LoVo (cell line): ENCODE results near the gene ESM1.
"Not testable (repeated sequence)": the region's sequence is repeated elsewhere in the genome, so short reads cannot be mapped to it uniquely, and the experiment has no call there.

Source experiments
- DNase-seq: peaks from one replicate; pipeline ENCODE4 v3.0.0-alpha.2; 2016; ENCODE audit warnings: low spot score

Gene ESM1

GRCh38 chr5:54985301-54986268 is at the start of gene ESM1:
TSS of gene ESM1 (minus strand) at chr5:54985593. CDS start at chr5:54985517, 76 bp downstream.
- DNase-seq: no peak

DNA sequence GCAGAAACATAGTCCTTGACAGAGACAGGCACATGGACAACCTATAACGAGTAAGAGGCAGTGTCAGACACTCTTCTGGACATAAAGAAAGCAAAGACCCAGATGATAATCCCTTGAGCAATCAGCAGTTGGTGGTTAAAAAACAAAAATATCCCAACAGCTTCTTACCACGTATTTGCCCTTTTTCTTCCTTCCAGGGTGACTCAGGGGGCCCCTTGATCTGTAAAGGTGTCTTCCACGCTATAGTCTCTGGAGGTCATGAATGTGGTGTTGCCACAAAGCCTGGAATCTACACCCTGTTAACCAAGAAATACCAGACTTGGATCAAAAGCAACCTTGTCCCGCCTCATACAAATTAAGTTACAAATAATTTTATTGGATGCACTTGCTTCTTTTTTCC is 48.2 kb upstream of the ESM1 start:
- no peak for DNase-seq

DNA sequence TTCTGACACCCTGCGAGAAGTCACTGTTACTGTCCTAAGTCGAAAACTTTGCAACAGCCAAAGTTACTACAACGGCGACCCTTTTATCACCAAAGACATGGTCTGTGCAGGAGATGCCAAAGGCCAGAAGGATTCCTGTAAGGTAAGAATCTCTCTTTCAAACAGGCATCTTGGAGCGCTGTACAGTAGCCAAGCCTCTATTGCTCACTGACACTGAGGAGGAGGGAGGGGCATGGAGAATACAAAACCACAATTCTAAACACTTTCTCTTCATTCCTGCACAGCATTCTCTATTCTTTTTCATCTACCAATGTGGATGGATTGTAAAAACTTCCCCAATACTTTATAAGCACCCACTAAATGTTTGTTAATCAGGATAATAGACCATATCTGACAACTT is 46.1 kb upstream of the ESM1 start:
- no peak for DNase-seq

GRCh38 chr5:55030676-55031369 is 45.4 kb upstream of the ESM1 start:
- no peak for DNase-seq

GRCh38 chr5:55030220-55030619 is 44.8 kb upstream of the ESM1 start:
- no peak for DNase-seq

DNA sequence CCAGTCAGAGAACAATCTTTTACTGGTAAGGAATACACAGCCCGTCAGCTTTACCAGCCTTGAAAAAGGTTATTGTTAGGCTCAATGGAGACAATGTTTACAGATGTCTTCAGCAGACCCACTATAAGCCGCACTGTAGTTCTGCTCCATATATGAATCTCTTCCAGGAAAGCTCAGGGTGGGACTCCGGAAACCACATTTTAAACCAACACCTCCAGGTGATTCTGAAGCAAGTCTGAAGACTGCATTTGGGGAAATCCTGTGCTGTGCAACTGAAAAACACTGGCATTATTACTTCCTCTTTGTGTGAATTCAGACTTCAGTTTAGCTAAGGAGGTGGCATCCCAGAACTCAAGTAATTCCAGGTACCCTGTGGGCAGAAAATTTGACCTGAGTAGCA is 42.2 kb upstream of the ESM1 start:
- DNase-seq: no peak

DNA sequence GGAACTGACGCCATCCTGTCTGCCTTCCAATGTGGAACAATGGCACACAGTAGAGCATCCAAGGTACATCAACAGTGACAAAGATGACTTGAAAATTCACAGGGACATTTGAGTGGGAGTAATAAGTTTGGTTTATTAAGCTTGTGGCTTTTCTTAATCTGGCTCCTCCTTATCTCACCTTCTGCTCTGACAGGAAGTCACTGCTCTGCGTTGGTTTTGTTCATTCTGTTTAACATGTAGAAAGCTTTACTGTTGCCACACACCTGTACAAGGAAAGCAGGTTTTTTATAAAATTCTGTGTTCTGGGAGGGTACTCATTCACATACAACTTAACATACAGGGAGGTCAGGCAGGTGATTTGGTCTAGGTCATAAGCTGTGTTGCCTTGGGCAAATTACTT is 37.1 kb upstream of the ESM1 start:
- no peak for DNase-seq

- no peak for DNase-seq
Measured at GRCh38 chr5:55021821-55022220, 36.4 kb upstream of the ESM1 start.

GRCh38 chr5:55021410-55021809 is 36.0 kb upstream of the ESM1 start:
- DNase-seq: no peak

GRCh38 chr5:55010149-55010548 is 24.8 kb upstream of the ESM1 start:
- DNase-seq: not testable (repeated sequence)

DNA sequence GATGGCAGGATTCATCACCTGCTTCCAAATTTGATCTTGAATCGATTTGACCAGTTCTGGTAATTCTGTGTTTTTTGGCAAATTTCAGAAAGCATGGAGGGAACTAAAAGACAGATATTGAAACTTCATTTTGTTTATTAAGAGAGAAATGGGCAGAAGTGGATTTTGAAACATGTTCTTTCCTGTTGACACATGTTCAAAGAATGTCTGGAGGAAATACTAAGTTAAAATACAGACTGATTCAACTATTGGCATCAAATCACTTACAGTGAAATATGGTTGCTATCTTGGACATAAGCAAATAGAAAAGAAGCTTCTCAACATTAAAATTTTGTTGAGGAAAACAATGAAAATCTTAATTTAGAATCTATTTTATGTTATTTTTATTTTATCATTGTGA is 19.3 kb upstream of the ESM1 start:
- DNase-seq: no peak

DNA sequence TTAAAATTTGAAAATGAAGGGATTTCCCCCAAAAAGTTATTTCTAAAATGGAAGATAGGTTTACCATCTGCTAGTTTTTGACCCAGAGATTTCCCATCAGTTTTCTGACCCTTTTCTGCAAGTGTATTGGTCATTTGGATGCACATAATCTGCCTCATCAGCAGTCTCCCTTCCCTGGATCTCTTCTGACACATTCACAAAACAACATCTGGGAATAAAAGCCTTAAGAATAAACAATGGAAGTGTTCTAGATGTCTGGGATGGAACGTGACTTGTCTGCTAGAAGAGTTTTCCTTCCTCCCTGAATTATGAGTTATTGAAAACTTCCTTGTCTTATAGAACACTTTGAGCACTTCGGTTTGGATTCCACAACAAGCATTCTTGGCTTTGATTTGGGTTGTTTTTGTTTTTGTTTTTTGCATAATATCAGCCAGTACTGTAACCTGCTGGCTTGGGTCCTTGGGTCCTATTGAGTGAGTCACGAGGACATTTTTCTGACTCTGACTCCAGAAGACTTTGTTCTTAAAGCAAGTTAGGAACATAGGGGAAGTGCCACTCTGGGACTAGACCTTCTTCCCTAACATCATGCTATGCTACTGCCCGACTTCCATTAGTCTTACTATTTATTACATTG is 18.2 kb upstream of the ESM1 start:
- DNase-seq: no peak

DNA sequence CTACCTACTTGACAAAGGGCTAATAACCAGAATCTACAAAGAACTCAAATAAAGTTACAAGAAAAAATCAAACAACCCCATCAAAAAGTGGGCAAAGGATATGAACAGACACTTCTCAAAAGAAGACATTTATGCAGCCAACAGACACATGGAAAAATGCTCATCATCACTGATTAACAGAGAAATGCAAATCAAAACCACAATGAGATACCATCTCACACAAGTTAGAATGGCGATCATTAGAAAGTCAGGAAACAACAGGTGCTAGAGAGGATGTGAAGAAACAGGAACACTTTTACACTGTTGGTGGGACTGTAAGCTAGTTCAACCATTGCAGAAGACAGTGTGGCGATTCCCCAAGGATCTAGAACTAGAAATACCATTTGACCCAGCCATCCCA is 16.8 kb upstream of the ESM1 start:
- not testable (repeated sequence) for DNase-seq

DNA sequence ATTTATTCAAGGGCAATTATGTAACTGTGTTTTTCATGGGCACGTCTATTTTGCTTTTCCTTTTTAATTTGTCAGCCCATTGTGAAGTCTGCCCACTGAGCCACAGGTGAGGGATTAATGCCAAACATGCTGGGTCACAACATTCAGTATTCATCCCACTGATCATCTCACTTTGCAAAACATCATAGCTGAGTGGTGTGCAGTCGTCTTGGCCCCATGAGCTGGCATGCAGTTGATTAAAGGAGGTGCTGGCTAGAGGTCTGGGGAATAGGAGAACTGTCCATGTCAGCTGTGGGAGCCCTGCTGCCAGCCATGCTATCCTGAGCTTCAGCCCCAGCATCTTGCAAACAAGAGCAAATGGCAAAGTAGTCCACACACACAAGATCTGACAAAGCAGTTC is 11.7 kb upstream of the ESM1 start:
- no peak for DNase-seq

DNA sequence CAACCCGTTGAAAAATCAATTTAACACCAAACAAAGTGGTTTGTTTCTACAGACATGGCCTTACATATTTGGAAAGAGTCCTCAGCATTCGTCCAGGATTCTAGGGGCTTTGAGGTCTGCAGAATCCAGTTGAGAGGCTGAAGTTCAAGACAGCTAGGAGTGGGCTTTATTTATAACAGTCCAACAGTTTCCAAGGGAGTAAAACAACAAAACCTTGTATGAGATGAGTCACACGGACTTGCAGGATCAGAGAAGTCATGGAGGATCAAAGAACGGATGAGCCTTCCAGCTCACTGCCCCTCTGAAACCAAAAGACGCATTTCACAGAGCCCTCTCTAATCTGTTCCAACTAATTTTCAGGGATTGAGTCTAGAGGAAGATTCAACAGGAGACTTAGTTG is 11.1 kb upstream of the ESM1 start:
- DNase-seq: no peak

- no peak for DNase-seq
Measured at GRCh38 chr5:54995168-54995567, 9.8 kb upstream of the ESM1 start.

- DNase-seq: no peak
Measured at GRCh38 chr5:54994628-54995027, 9.2 kb upstream of the ESM1 start.

DNA sequence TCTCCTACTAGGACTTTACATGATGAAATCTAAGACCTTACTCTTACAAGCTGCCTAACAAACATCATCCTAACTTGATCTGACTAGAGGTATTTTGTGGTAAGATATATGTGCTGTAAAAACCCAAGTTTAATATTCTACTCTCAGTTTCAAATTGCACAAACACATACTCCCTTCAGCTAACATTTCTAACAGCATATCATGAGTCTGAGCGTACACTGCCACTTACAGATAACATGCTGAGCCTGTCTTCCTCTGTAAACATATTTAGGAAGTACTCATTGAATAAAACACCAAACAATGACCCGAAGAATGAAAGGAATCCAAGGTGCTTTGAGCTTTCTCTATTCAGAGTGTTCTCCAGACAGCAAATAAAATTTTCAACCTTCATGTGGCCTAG is 7.9 kb upstream of the ESM1 start:
- no peak for DNase-seq

DNA sequence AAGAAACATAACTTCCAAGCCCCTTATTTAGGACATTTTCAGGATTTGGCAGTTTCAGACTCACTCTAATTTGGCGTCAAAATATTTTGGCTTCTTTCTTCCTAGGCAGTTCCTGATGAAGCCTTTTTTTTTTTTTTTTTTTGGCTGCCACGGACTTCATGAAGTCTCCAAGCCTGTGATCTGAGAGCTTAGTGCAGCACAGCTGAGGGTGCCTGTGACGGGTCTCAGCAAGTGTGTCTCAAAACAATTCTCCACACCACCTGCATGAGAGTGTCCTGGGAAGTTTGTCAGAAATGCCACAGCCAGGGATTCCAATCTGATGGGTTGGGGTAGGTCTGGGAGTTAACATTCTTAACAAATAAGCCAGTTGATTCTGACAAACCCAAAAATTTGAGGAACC is 6.0 kb upstream of the ESM1 start:
- DNase-seq: no peak

DNA sequence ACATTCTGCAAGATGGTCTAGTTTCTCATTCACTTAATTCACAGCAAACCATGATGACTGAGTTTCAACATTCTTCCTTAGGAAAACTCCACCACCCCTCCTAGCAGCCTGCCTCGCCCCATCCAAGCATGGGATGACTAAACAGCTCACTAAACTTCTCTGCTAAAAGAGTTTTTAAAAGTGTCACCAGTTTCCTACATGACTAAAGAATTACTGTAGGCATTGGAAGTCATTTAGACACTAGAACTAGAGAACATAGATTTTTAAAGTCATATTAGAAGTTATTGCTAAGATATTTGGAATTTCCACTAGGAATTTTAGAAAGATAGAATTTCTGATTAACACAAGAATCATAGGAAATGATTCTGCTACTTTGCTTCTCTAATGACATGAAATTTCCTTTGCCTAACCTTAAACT is 5.5 kb upstream of the ESM1 start:
- DNase-seq: no peak

GRCh38 chr5:54988817-54989216 is 3.4 kb upstream of the ESM1 start:
- no peak for DNase-seq

DNA sequence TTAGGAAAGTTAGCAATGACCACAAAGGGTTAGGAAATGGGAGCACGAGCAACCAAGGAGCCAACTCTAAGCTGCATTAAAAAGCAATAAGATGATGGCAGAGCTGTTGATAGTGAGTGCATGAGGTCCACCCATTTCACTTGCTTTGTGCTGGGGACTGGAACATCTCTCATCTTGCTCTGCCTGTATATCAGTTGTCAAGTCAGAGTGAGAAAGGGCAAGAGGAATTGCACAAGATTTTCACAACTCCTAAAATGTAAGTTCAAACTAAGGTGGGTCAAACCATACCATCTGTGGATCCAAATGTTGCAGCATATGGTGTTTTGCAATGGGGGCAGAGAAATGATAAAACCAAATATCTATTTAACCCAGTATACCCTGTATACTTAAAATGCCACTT is 2.8 kb upstream of the ESM1 start:
- DNase-seq: no peak

GRCh38 chr5:54986269-54986654 is 869 bp upstream of the ESM1 start:
- no peak for DNase-seq
